SK-N-MC (cell line): ENCODE measurements around the gene ZFAND2A.

Source experiments
- EZH2 ChIP-seq: fragments of 200-600 bp; sonication (generic); IDR thresholded peaks from one replicate; pipeline ENCODE4 v1.6.1; 2017; ENCODE audit warnings: antibody characterized with exemption
- POLR2AphosphoS5 ChIP-seq: IDR thresholded peaks from 2 replicates; pipeline ENCODE4 v1.6.1; 2012; ENCODE audit warnings: mild to moderate bottlenecking, low read depth, low read length, borderline replicate concordance

DNA sequence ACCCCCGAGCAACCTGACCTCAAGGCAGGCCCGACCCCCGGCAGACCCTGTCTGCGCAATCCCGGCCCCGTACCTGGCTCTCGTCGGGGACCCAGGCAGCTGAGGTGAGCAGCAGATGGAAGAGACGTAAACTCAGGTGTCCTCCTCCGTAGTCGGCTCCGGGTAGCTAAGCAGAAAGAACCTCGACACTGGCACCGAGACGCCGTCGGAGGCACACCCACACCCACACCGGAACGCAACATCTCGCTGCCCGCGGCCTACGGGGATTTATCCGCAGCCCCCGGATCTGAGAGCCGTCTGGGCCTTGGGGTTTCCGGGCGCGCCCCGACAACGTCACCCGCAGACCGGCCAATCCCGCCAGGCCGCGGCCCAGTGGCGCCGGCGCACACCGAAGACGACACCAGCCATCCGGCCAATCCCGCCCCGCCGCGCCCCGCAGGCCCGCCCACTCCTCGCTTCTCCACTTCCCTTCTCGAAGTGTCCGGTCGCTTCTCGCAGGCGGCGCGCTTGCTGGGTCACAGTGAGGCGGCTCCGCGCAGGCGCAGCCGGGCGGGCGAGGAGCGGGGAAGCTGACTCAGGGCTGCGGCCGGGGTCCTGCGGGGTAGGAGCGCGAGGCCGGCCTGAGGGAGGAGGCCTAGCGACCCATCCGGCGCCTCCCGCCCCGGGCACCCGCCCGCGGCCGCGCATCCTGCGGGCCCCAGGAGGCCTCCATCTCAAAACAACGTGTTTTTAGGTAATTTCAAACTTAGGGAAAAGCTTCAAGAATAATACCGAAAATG, at the start of gene ZFAND2A:
- TF ChIP-seq POLR2AphosphoS5 (peak; percentile 85), EZH2 (no peak)
